ENCODE results near the gene GAL3ST3. TPM values are rescaled to one million over a fixed set of nuclear protein-coding genes. Genes with fewer than 3 reads are reported as not detected.

The GAL3ST3 gene
- total and polyA plus RNA-seq, 10 of the 15 experiments (the other 5 are each of a cell fraction or from before 2014, with no cell fraction given), result 0.06 to 0.12 TPM; not detected in 8

GRCh38 chr11:65997286-65997685, 51.7 kb downstream of the GAL3ST3 start (continued):
- no peak for TF ChIP-seq SKIL (IDR thresholded peaks at IDR 0.05; ENCODE audit: low read depth, poor library complexity, severe bottlenecking)
- TF ChIP-seq ZSCAN29 (IDR thresholded peaks at IDR 0.05), result no peak
- no peak for TF ChIP-seq TAF1 (IDR thresholded peaks at IDR 0.05; ENCODE audit: borderline replicate concordance, low read depth, low read length)

GRCh38 chr11:65992056-65992455, 56.9 kb downstream of the GAL3ST3 start:
- DNase-seq (ENCODE audit: low read depth, low spot score) (no peak), FAIRE-seq (no peak), ATAC-seq (no peak)
- ChIA-PET CTCF (interaction anchor here (1.0 to 7.9 kb wide), 7 partner anchors 17 to 280 kb away, joined by 3 to 167 read pairs (median 6); partner anchors contain the start of genes CCDC85B, FIBP and KAT5), POLR2A (interaction anchor here (0.5 to 1.2 kb wide), 2 partner anchors 103 to 344 kb away, joined by 3 to 5 read pairs; partner anchors contain the start of gene FIBP), RAD21 (ENCODE audit: unreplicated experiment) (interaction anchor here (0.9 to 1.2 kb wide), 2 partner anchors 104 to 107 kb away, joined by 4 read pairs; partner anchors contain the start of gene FIBP), SMC1A (ENCODE audit: uncharacterized antibody, unreplicated experiment) (interaction anchor here (1.3 to 2.5 kb wide), 3 partner anchors 108 to 173 kb away, joined by 3 to 8 read pairs (median 3); no protein-coding TSS in a partner anchor)
- in situ Hi-C loops (cut with MboI), result no loop called here
- Histone ChIP-seq H2AFZ (ENCODE audit: control insufficient read depth, low read depth, low read length) (no peak overlapping the region), H3K4me2 (ENCODE audit: control insufficient read depth, insufficient read depth) (no peak overlapping the region), H3K9me3 (replicated peaks; ENCODE audit: control insufficient read depth, insufficient read depth, low read length) (no peaks in the 10 kb centered on the region), H4K20me1 (ENCODE audit: control insufficient read depth, insufficient read depth) (no peaks in the 10 kb centered on the region), H3K4me1 (ENCODE audit: control insufficient read depth, insufficient read depth, low read length) (no peaks in the 10 kb centered on the region), H3K79me2 (ENCODE audit: control insufficient read depth, insufficient read depth, low read length) (no peaks in the 10 kb centered on the region), H3K36me3 (ENCODE audit: control insufficient read depth in 2 of 2, insufficient read depth in 2 of 2, low read length in 1 of 2) (peaks cover 0 to 8% of the 10 kb centered on the region in 2 experiments; a peak in 1 of 4 replicates), H3K4me3 (no peak overlapping the region), H3K27ac (ENCODE audit: control insufficient read depth, insufficient read depth) (no peak overlapping the region), H3K9ac (ENCODE audit: control insufficient read depth, insufficient read depth, low read length) (no peak overlapping the region), H3K27me3 (replicated peaks in 1 of 2; ENCODE audit: control insufficient read depth in 2 of 2, insufficient read depth in 2 of 2, low read length in 1 of 2) (no peaks in the 10 kb centered on the region)
- intact Hi-C loops (cut with micrococcal nuclease; ENCODE audit: unreplicated experiment), result no loop called here
- no TSS peak for BruUV-seq (replicated peaks)
- WGBS (ENCODE audit: insufficient coverage, insufficient replicate concordance, low lambda C conversion rate, missing lambda C conversion rate), result 88% methylated on average over 5 of the region's 5 CpGs
- TF ChIP-seq NFIC (IDR thresholded peaks at IDR 0.05; ENCODE audit: low read depth, low read length), result no peak
- no peak for TF ChIP-seq KAT2A (conservative IDR thresholded peaks at IDR 0.05; ENCODE audit: control insufficient read depth, low read depth, low read length)
- TF ChIP-seq NFYA (IDR thresholded peaks at IDR 0.05; ENCODE audit: borderline replicate concordance, low read depth, low read length), result no peak
- TF ChIP-seq ZNF622 (IDR thresholded peaks at IDR 0.05), result no peak
- TF ChIP-seq ZBTB4 (CRISPR knock-in tag; IDR thresholded peaks at IDR 0.05), result no peak
- TF ChIP-seq EP300 (IDR thresholded peaks at IDR 0.05; ENCODE audit: borderline replicate concordance in 1 of 2, control insufficient read depth in 1 of 2, low read depth in 2 of 2, low read length in 2 of 2), result no peak
- TF ChIP-seq SREBF1 (IDR thresholded peaks at IDR 0.05; ENCODE audit: low read length), result no peak
- no peak for TF ChIP-seq IRF3 (IDR thresholded peaks at IDR 0.05)
- TF ChIP-seq HDAC2 (IDR thresholded peaks at IDR 0.05), result no peak
- TF ChIP-seq BCL3 (IDR thresholded peaks at IDR 0.05; ENCODE audit: borderline replicate concordance, insufficient read depth, low read depth, low read length, poor library complexity, severe bottlenecking), result no peak
